ENCODE measurements around the gene BMP5. TPM values are rescaled to one million over a fixed set of nuclear protein-coding genes. Genes with fewer than 3 reads are reported as not detected.
A peak's percentile ranks its signal among the peaks of the same experiment; 100 is the strongest.

BMP5 gene
- total RNA-seq, 1 donor from 2014 or later = 13.3 TPM

DNA sequence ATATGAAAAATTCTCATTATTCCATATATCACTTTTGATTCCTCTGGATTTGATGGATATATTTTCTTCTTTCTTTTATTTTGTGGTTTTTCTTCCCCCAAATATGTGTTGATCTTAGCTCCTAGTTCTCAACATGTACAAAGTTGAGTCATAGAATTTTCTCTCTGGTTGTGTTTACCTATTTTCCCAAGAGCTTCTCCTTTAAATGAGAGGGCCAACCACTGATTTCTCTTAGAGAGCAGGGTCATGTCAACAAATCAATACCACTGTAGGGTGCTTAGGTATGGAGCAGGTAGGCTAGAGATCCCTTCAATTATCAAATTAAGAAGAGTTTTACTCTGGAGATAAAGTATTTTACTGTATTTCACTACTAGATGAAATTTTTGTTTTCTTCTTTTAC is 145.7 kb downstream of the BMP5 start:
- no peak overlapping the region for H3K27ac ChIP-seq
- TF ChIP-seq, protein P1, sequence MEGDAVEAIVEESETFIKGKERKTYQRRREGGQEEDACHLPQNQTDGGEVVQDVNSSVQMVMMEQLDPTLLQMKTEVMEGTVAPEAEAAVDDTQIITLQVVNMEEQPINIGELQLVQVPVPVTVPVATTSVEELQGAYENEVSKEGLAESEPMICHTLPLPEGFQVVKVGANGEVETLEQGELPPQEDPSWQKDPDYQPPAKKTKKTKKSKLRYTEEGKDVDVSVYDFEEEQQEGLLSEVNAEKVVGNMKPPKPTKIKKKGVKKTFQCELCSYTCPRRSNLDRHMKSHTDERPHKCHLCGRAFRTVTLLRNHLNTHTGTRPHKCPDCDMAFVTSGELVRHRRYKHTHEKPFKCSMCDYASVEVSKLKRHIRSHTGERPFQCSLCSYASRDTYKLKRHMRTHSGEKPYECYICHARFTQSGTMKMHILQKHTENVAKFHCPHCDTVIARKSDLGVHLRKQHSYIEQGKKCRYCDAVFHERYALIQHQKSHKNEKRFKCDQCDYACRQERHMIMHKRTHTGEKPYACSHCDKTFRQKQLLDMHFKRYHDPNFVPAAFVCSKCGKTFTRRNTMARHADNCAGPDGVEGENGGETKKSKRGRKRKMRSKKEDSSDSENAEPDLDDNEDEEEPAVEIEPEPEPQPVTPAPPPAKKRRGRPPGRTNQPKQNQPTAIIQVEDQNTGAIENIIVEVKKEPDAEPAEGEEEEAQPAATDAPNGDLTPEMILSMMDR (IDR thresholded peaks at IDR 0.05) = no peak
- ATAC-seq (no peak), DNase-seq (no peak)
- H3K9me3 ChIP-seq = no peaks in the 10 kb centered on the region
- H3K4me1 ChIP-seq = no peaks in the 10 kb centered on the region
- intact Hi-C loops (cut with DNase I) = no loop called here
- no peaks in the 10 kb centered on the region for H3K36me3 ChIP-seq
- H3K4me3 ChIP-seq = no peak overlapping the region
- no peaks in the 10 kb centered on the region for H3K27me3 ChIP-seq (ENCODE audit: low read depth)

DNA sequence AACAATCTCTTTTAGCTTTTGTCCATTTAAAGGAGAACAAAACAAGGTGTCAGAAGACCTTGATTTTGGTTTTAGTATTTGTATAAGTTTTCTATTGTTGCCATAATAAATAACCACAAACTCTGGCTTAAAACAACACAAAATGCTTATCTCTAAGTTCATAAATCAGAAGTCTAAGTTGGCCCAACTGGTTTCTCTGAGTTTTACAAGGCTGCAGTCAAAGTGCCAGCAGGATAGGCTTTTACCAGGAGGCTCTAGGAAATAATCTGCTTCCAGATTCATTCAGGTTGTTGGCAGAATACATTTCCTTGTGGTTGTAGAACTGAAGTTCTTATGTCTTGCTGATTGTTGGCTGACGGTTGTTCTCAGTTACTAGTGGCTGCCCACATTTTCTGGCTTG is 149.2 kb downstream of the BMP5 start:
- intact Hi-C loops (cut with DNase I) = no loop called here

DNA sequence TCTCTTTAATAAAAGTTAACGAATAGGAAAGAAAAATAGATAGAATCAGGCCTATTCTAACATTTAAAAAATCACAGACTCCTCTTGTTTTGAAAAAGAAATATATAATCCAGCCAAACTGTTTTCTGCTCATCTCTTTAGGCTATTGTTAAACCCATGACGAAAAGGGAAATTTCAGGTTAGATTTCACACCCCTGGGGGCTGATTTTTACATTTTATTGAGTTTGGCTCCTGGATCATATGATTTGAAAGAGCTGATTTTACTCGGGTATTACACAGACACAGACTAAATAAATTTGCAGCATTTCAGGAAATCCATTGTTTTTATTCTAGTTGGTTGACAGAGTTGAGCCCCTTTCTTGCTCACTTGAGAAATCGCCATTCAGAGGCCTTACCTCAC is 160.6 kb downstream of the BMP5 start:
- Histone ChIP-seq H3K27ac (no peak overlapping the region), H3K4me1 (no peaks in the 10 kb centered on the region), H3K36me3 (no peaks in the 10 kb centered on the region), H3K27me3 (ENCODE audit: low read depth) (no peaks in the 10 kb centered on the region), H3K9me3 (no peaks in the 10 kb centered on the region), H3K4me3 (no peak overlapping the region)
- TF ChIP-seq, protein P1 (IDR thresholded peaks at IDR 0.05) = no peak
- DNase-seq (no peak), ATAC-seq (no peak)
- intact Hi-C loops (cut with DNase I) = no loop called here

More for the DNA sequence above, 149.2 kb downstream of the BMP5 start:
- Histone ChIP-seq H3K9me3 (no peaks in the 10 kb centered on the region), H3K36me3 (no peaks in the 10 kb centered on the region), H3K27me3 (ENCODE audit: low read depth) (no peaks in the 10 kb centered on the region), H3K4me3 (no peak overlapping the region), H3K4me1 (no peaks in the 10 kb centered on the region), H3K27ac (no peak overlapping the region)
- ATAC-seq (no peak), DNase-seq (no peak)
- TF ChIP-seq, protein P1 (IDR thresholded peaks at IDR 0.05) = no peak

DNA sequence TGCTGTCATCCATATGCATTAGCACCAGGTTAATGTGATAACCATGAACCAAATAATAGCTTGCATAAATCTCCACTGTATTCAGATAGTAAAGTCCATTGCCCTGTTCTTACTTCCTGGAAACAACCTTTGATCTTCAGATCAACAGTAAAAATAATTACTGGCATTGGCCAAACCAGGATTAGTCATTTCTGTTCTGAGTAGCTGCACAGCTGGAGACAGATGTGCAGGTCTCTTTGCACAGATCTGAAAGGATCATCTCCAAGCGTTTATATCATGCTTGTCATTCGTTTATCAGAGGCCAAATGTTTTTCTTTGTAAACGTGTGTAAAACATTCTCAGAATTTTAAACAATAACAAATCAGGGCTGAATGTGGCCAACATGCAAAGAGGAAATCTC is 162.0 kb downstream of the BMP5 start:
- ATAC-seq (peak; percentile 52 to 59), DNase-seq (no peak)
- H3K27me3 ChIP-seq (ENCODE audit: low read depth) = no peaks in the 10 kb centered on the region
- no peaks in the 10 kb centered on the region for H3K36me3 ChIP-seq
- intact Hi-C loops (cut with DNase I) = no loop called here
- no peaks in the 10 kb centered on the region for H3K9me3 ChIP-seq
- no peaks in the 10 kb centered on the region for H3K4me1 ChIP-seq
- TF ChIP-seq, protein P1 (IDR thresholded peaks at IDR 0.05) = no peak
- no peak overlapping the region for H3K4me3 ChIP-seq
- no peak overlapping the region for H3K27ac ChIP-seq

DNA sequence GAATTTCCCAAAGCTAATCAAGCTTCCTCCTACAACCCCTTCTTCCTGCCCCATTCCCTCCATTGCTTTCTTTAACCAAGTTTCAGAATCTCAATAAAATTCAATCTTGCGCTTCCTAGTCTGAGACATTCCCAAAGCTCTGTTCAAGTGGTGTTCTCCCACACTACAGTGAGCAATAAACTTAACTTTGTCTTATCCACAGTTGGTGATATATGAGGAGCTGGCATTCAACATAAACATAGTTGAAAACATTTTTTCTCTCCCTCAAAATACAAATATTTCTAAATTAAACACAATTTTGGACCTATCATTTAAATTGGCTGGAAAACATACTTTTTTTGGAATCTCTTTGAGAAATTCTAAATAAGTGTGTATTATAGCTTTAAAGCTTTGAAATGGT is 166.7 kb downstream of the BMP5 start:
- no peak overlapping the region for H3K4me3 ChIP-seq
- intact Hi-C loops (cut with DNase I) = no loop called here
- no peaks in the 10 kb centered on the region for H3K36me3 ChIP-seq
- H3K27ac ChIP-seq = no peak overlapping the region
- peaks cover 4% of the 10 kb centered on the region for H3K9me3 ChIP-seq
- H3K27me3 ChIP-seq (ENCODE audit: low read depth) = no peaks in the 10 kb centered on the region
- no peaks in the 10 kb centered on the region for H3K4me1 ChIP-seq
- TF ChIP-seq, protein P1 (IDR thresholded peaks at IDR 0.05) = no peak
- ATAC-seq (no peak), DNase-seq (no peak)

All from lower lobe of right lung (tissue), 2 donors.